Activated CD4-positive, alpha-beta memory T cell treated with anti-CD3 and anti-CD28 coated beads, Interleukin-2, amount 10 ng/mL, durations not matched to agents 7 days and 5 days (primary cell): ENCODE measurements around the gene EML4. TPM values are rescaled to one million over a fixed set of nuclear protein-coding genes. Genes with fewer than 3 reads are reported as not detected.
"Not testable (repeated sequence)": the region's sequence is repeated elsewhere in the genome, so short reads cannot be mapped to it uniquely, and the experiment has no call there.

Experiments used
- CTCF ChIA-PET: fragments of 350-600 bp; sonication (Branson Sonifier 250); formaldehyde crosslinking; loops from one replicate; lab custom pipeline; 2021; ENCODE audit warnings: antibody characterized with exemption, inconsistent platforms; lab: Charles Lee
- POLR2A ChIA-PET: fragments of 350-600 bp; sonication (Branson Sonifier 250); formaldehyde crosslinking; loops from one replicate; lab custom pipeline; 2021; ENCODE audit warnings: antibody characterized with exemption; lab: Charles Lee
- DNase-seq: peaks from one replicate; pipeline ENCODE4 v3.0.0-alpha.2; 2020
- H3K27ac Mint-ChIP-seq: one replicate; pipeline ENCODE4 v1.8.0; 2021; ENCODE audit warnings: mild to moderate bottlenecking, mixed read lengths
- H3K27me3 Mint-ChIP-seq: one replicate; pipeline ENCODE4 v1.8.0; 2021; ENCODE audit warnings: mixed read lengths
- H3K36me3 Mint-ChIP-seq: one replicate; pipeline ENCODE4 v1.8.0; 2021; ENCODE audit warnings: low read depth, mixed read lengths
- H3K4me1 Mint-ChIP-seq: one replicate; pipeline ENCODE4 v1.8.0; 2021; ENCODE audit warnings: mixed read lengths
- H3K4me3 Mint-ChIP-seq: one replicate; pipeline ENCODE4 v1.8.0; 2021; ENCODE audit warnings: mild to moderate bottlenecking, mixed read lengths
- H3K9me3 Mint-ChIP-seq: one replicate; pipeline ENCODE4 v1.8.0; 2021; ENCODE audit warnings: mixed read lengths
- total RNA-seq, 2 experiments: library from RNA; stranded (reverse); gene quantifications; one replicate each; pipeline ENCODE4 v1.2.3, GENCODE V29; 2021

Gene EML4
- total RNA-seq, 2 experiments from 2014 or later = 130 to 133 TPM

DNA sequence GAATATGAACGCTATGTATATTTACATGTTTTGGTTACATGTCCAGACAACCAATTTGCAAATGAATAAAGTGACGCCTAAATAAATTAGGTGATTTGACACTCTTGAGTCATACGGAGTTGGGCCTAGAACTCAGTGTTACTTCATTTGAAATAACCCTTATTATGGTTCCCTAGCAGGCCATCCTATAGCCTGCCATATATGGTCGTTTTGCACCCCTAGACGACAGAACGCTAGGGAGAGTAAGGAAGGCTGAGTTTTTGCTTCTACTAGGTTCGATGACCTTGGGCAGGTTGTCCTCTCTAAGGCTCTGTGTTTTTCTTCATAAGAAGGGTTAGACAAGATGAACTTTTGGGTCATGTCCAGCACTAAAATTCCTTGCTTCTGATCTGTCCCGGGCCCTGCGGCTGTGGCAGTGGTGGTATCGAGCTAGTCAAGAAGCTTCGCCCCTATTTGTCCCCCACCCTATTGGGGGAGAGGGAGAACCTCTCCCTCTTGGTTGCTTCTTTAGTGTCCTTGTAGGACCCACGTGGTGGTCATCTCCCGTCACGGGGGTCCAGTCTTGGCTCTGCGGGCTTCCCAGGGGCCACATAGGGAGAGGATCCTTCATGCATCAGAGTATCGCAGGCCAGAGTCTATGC, 574 bp upstream of the EML4 start:
- no peak for DNase-seq
- Mint-ChIP-seq H3K4me1 (peaks cover 21% of the 10 kb centered on the region), H3K4me3 (no peak overlapping the region), H3K27ac (peak overlapping the region; percentile 63), H3K27me3 (peaks cover 11% of the 10 kb centered on the region), H3K36me3 (peaks cover 9% of the 10 kb centered on the region), H3K9me3 (no peaks in the 10 kb centered on the region)
- ChIA-PET POLR2A (interaction anchor here (0.6 to 8.9 kb wide), 5 partner anchors 12 to 62 kb away, joined by 3 to 109 read pairs (median 5); no protein-coding TSS in a partner anchor), CTCF (interaction anchor here (1.2 kb wide), 1 partner anchor 69 kb away, joined by 3 read pairs; no protein-coding TSS in a partner anchor)

DNA sequence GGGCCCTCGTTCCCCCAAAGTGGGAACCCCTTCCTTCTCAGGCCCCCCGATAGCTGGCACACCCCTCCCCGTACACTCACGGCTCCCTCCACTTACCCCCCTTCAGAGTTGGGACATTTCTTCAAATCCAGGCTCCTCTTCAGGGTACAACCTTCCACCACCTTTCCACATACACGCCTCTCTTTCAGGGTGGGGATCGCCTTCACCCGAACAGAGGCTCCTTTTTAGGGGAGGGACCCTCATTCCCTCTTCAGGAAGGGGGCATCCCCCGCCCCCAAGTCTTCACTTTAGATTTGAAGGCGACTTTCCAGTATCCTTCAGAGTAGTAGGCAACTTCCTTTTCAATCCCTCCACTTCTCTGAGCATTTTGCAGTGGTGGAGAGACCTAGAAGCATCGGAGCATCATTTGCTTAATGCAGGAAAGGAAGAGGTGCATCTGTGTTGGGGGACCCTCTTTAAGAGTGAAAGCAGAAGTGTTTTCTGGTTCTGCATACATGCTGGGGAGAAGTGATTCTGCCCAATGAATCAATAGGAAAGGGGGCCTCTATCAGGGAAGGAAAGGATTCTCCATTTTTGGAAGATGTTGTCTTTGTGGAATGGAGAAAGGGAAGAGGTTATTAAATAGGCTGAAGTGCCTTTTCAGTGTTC, 845 bp downstream of the EML4 start:
- POLR2A ChIA-PET = interaction anchor here (0.7 to 8.9 kb wide), 11 partner anchors 10 to 76 kb away, joined by 3 to 109 read pairs (median 25); no protein-coding TSS in a partner anchor
- peaks cover 5% of the 10 kb centered on the region for H3K27me3 Mint-ChIP-seq
- peaks cover 11% of the 10 kb centered on the region for H3K36me3 Mint-ChIP-seq
- no peaks in the 10 kb centered on the region for H3K9me3 Mint-ChIP-seq
- H3K4me1 Mint-ChIP-seq = peaks cover 27% of the 10 kb centered on the region
- no peak overlapping the region for H3K27ac Mint-ChIP-seq
- H3K4me3 Mint-ChIP-seq = no peak overlapping the region
- CTCF ChIA-PET = interaction anchor here (1.8 to 4.7 kb wide), 5 partner anchors 37 to 159 kb away, joined by 5 to 30 read pairs (median 11); no protein-coding TSS in a partner anchor
- no peak for DNase-seq

DNA sequence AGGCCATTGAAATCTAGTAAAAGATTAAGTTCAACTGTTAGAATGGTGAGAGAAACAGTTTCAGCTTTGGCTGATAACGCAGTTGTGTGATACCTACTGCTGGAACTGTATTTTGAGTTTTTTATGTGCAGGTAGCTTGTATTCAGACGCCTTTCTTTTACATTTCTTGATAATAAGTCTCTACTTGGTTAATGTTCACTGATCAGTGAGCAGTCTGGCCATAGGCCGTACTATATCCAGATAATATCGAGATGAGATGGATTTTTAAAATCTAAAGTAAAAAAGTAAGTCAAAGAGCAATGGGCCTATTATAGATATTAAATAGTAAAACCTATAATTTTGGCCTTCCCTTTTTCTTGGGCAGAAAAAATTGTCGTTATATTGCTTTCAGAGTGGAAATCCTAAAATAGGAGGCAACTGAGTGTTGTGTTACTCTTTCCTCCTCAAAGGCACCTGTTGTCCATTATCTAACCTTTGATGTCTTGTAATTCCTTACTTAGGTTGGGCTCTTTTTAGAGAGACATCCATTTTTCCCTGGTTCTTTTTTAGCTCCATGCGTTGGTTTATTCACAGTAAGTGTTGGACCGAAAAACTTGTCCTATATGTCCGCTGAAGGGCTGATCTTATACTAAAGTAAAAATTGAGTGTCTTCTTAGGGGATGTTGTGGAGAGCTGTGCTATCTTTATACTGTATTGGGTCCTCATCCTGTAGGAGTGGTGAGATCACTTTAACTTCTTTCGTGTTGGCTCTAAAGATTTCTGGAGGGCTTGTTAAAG, 1.7 kb downstream of the EML4 start:
- Mint-ChIP-seq H3K9me3 (no peaks in the 10 kb centered on the region), H3K27ac (no peak overlapping the region), H3K4me3 (no peak overlapping the region), H3K36me3 (peaks cover 12% of the 10 kb centered on the region), H3K4me1 (peaks cover 27% of the 10 kb centered on the region), H3K27me3 (no peaks in the 10 kb centered on the region)
- ChIA-PET CTCF (interaction anchor here (0.8 to 4.7 kb wide), 12 partner anchors 20 to 158 kb away, joined by 3 to 30 read pairs (median 4); no protein-coding TSS in a partner anchor), POLR2A (interaction anchor here (0.7 to 8.9 kb wide), 21 partner anchors 8 to 157 kb away, joined by 3 to 109 read pairs (median 6); no protein-coding TSS in a partner anchor)
- DNase-seq = no peak

GRCh38 chr2:42171396-42171980, 2.3 kb downstream of the EML4 start:
- POLR2A ChIA-PET = interaction anchor here (0.6 to 8.9 kb wide), 23 partner anchors 9 to 293 kb away, joined by 3 to 109 read pairs (median 5); no protein-coding TSS in a partner anchor
- CTCF ChIA-PET = interaction anchor here (0.8 to 4.7 kb wide), 12 partner anchors 19 to 158 kb away, joined by 3 to 30 read pairs (median 4); no protein-coding TSS in a partner anchor
- Mint-ChIP-seq H3K36me3 (peaks cover 19% of the 10 kb centered on the region), H3K4me1 (peaks cover 34% of the 10 kb centered on the region), H3K9me3 (no peaks in the 10 kb centered on the region), H3K27me3 (no peaks in the 10 kb centered on the region), H3K27ac (no peak overlapping the region), H3K4me3 (no peak overlapping the region)
- DNase-seq = no peak

GRCh38 chr2:42172020-42172419, 2.9 kb downstream of the EML4 start:
- Mint-ChIP-seq H3K4me3 (no peak overlapping the region), H3K27me3 (no peaks in the 10 kb centered on the region)

DNA sequence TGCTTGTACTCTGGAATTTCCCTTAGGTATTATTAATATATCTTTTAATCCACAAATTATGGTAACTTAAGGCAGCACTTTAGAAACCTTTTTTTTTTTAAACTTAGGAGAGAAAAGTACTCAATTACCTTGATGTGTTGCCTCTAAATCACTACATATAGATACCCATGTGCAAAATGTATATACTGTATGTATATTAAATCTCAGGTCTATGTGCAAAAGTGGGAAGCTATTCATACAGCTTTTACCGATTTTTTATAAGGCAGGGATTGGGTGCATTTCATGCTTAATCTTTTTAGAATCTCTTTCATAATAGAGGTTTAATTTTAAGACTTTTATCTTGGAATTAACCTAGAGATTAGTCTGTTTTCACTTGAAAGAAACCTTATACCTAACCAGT, 3.4 kb downstream of the EML4 start:
- CTCF ChIA-PET = interaction anchor here (0.8 to 4.7 kb wide), 4 partner anchors 10 to 82 kb away, joined by 3 to 30 read pairs (median 5); no protein-coding TSS in a partner anchor
- Mint-ChIP-seq H3K36me3 (peaks cover 23% of the 10 kb centered on the region), H3K4me3 (no peak overlapping the region), H3K27ac (no peak overlapping the region), H3K4me1 (peaks cover 40% of the 10 kb centered on the region), H3K9me3 (no peaks in the 10 kb centered on the region), H3K27me3 (no peaks in the 10 kb centered on the region)
- POLR2A ChIA-PET = interaction anchor here (1.6 to 8.9 kb wide), 8 partner anchors 10 to 66 kb away, joined by 4 to 109 read pairs (median 17); no protein-coding TSS in a partner anchor
- DNase-seq = no peak

More at GRCh38 chr2:42172020-42172419, 2.9 kb downstream of the EML4 start:
- Mint-ChIP-seq H3K27ac (no peak overlapping the region), H3K9me3 (no peaks in the 10 kb centered on the region), H3K4me1 (peaks cover 37% of the 10 kb centered on the region), H3K36me3 (peaks cover 21% of the 10 kb centered on the region)
- ChIA-PET CTCF (interaction anchor here (0.8 to 4.7 kb wide), 9 partner anchors 19 to 157 kb away, joined by 3 to 30 read pairs (median 3); no protein-coding TSS in a partner anchor), POLR2A (interaction anchor here (0.6 to 8.9 kb wide), 19 partner anchors 8 to 294 kb away, joined by 3 to 109 read pairs (median 7); no protein-coding TSS in a partner anchor)
- no peak for DNase-seq

DNA sequence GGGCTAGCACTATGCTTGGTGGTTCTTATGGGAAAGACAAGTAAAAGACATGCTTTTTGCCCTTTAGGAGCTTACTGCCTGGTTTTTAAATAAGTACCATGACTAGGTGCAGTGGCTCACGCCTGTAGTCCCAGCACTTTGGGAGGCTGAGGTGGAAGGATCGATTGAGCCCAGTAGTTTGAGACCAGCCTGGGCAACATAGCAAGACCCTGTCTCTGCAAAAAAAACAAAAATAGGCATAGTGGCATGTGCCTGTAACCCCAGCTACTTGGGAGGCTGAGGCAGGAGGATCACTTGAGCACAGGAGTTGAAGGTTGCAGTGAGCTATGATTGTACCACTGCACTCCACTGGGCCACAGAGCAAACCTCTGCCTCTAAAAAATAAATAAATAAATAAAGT, 4.3 kb downstream of the EML4 start:
- not testable (repeated sequence) for H3K9me3 Mint-ChIP-seq, H3K27ac Mint-ChIP-seq, H3K4me3 Mint-ChIP-seq, H3K27me3 Mint-ChIP-seq, DNase-seq
- CTCF ChIA-PET = interaction anchor here (1.1 to 4.7 kb wide), 3 partner anchors 9 to 78 kb away, joined by 5 to 30 read pairs (median 5); no protein-coding TSS in a partner anchor
- H3K4me1 Mint-ChIP-seq = peaks cover 45% of the 10 kb centered on the region
- POLR2A ChIA-PET = interaction anchor here (0.6 to 8.9 kb wide), 7 partner anchors 10 to 181 kb away, joined by 3 to 109 read pairs (median 22); no protein-coding TSS in a partner anchor
- H3K36me3 Mint-ChIP-seq = peaks cover 30% of the 10 kb centered on the region

GRCh38 chr2:42176992-42177738, 8.0 kb downstream of the EML4 start:
- DNase-seq = no peak
- ChIA-PET POLR2A (no interaction called here), CTCF (no interaction called here)
- Mint-ChIP-seq H3K9me3 (no peaks in the 10 kb centered on the region), H3K36me3 (peaks cover 48% of the 10 kb centered on the region), H3K4me3 (no peak overlapping the region), H3K27me3 (no peaks in the 10 kb centered on the region), H3K27ac (no peak overlapping the region), H3K4me1 (peaks cover 66% of the 10 kb centered on the region)

DNA sequence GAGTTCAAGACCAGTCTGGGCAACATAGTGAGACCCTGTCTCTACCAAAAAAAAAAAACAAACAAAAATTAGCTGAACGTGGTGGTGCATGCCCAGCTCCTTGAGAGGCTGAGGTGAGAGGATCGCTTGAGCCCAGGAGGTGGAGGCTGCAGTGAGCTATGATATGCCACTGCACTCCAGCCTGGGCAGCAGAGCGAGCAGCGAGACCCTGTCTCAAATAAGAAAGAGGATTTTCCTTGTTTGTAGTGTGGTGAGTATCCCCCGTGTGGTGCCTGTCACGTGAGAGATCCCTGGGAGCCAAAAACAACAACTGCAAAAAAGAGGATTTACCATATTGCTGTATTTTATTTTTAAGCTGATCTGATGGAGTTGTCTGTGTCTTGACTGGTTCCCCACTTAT, 9.2 kb downstream of the EML4 start:
- Mint-ChIP-seq H3K27me3 (no peaks in the 10 kb centered on the region), H3K9me3 (no peaks in the 10 kb centered on the region), H3K36me3 (peaks cover 47% of the 10 kb centered on the region), H3K4me1 (peaks cover 65% of the 10 kb centered on the region), H3K4me3 (no peak overlapping the region), H3K27ac (no peak overlapping the region)
- CTCF ChIA-PET = interaction anchor here (1.2 kb wide), 2 partner anchors 18 to 81 kb away, joined by 3 to 4 read pairs; no protein-coding TSS in a partner anchor
- POLR2A ChIA-PET = interaction anchor here (3.6 kb wide), 1 partner anchor 7 kb away, joined by 18 read pairs; no protein-coding TSS in a partner anchor
- no peak for DNase-seq

GRCh38 chr2:42180300-42180699, 11.1 kb downstream of the EML4 start:
- ChIA-PET POLR2A (interaction anchor here (0.6 to 3.6 kb wide), 2 partner anchors 9 to 11 kb away, joined by 3 to 18 read pairs; partner anchors contain the start of gene EML4), CTCF (interaction anchor here (1.1 kb wide), 1 partner anchor 148 kb away, joined by 3 read pairs; no protein-coding TSS in a partner anchor)
- Mint-ChIP-seq H3K27ac (peak overlapping the region; percentile 7), H3K4me1 (peaks cover 68% of the 10 kb centered on the region), H3K27me3 (no peaks in the 10 kb centered on the region), H3K4me3 (no peak overlapping the region), H3K9me3 (no peaks in the 10 kb centered on the region), H3K36me3 (peaks cover 48% of the 10 kb centered on the region)
- no peak for DNase-seq
